Measurements from ENCODE around the gene ZMAT5.

The ZMAT5 gene

DNA sequence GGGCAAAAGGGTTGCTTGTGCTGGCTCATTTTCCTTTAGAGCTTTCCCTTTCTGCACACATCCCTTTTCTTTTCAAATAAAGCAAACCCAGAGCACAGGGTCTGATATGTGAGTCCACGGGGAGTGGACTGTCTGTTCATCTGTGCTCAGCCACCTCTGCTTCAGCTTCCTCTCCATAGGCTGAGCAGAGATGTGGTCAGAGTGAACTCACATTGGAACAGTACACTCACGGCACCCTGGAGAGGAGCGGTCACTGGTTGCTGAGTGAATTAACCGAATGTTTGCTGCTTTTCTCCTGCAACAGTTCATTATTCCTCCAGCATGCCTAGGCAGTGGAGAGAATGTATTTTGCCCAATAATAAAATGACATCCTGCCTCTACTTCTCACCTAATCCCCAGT is 83.3 kb downstream of the ZMAT5 start:
- no peak for DNase-seq (ENCODE audit: low spot score)
